ENCODE measurements around the gene PVALEF. TPM values are rescaled to one million over a fixed set of nuclear protein-coding genes. Genes with fewer than 3 reads are reported as not detected.
A peak's percentile ranks its signal among the peaks of the same experiment; 100 is the strongest.

PVALEF gene
- total RNA-seq, 1 experiment from 2014 or later = not detected

DNA sequence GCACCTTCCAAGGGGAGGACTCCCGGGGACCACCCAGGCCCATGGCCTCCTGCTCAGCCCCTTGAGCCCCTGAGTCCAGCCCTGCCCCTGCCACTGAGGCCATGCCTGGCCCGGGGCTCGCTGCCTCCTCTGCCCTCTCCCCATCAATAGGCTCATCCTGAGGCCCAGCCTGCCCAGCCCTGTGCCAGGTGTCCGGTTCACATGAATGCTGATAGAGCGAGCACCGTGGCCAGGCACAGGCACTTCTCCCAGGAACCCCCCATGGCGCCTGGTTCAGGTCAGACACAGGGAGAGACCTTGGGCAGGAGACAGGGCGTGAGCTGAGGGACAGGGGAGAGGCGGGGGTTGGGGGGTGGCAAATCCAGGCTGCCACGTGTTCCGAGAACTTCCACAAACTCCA is 2.8 kb upstream of the PVALEF start:
- no peak for DNase-seq (ENCODE audit: low read depth)

DNA sequence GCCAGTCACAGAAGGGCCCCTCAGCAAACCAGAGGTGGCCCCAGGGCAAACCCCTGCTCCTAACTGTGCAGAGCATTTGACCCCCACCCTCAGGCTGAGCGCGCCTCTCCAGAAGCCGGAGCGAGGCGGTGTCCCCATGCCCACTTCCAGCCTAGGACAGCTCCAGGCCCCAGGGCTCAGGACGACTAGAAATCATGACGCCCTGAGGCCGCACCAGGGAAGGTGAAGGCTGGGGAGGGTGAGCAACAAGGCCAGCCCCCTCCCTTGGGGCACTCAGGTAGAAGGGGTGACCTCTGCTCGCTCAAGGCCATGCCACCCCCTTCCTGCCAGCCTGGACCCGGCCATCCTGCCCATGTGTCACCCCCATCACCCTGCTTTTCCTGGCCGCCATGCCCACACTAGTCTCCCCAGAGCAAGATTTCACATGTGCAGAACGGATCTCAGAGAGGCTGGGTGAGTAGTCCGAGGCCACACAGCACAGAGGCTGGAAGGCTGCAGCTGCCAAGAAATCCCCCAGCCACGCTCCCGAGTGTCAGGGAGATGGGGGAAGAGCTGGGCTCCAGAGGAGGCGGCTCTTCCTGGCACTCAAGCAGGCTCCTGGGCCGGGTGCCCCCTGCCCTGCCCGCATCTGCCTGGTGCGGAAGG is 2.1 kb upstream of the PVALEF start:
- no peak for DNase-seq (ENCODE audit: low read depth)

DNA sequence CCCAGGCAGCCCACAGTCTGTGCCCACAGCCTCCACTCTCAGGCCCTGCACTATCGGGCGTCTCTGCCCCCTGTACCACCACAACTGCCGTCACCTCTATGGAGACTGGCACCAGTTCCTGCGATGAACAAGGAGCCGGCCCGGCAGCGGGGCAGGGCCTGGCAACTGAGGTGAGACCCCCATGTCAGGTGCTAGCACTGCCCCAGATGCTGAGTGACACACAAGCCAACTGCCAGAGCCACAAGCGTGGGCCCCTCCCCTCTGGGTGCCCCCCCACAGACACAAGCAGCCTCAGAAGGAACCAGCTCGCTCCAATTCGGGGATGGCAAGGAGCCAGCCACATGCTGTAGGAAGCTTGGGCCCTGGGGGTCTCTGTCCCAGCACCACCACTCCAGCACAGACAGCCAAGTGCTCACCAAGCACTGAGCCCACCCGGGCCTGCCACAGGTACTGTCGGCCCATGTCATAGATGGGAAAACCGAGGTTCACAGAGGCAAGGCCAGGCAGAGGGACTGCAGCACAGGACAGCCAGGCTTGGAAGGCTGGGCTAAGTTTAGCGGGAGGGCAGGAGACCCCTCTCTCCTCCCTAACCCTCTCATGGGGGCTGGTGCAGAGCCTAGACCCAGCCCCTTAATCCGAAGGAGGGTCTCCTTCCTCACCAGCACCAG is 1.5 kb upstream of the PVALEF start:
- DNase-seq (ENCODE audit: low read depth) = no peak

DNA sequence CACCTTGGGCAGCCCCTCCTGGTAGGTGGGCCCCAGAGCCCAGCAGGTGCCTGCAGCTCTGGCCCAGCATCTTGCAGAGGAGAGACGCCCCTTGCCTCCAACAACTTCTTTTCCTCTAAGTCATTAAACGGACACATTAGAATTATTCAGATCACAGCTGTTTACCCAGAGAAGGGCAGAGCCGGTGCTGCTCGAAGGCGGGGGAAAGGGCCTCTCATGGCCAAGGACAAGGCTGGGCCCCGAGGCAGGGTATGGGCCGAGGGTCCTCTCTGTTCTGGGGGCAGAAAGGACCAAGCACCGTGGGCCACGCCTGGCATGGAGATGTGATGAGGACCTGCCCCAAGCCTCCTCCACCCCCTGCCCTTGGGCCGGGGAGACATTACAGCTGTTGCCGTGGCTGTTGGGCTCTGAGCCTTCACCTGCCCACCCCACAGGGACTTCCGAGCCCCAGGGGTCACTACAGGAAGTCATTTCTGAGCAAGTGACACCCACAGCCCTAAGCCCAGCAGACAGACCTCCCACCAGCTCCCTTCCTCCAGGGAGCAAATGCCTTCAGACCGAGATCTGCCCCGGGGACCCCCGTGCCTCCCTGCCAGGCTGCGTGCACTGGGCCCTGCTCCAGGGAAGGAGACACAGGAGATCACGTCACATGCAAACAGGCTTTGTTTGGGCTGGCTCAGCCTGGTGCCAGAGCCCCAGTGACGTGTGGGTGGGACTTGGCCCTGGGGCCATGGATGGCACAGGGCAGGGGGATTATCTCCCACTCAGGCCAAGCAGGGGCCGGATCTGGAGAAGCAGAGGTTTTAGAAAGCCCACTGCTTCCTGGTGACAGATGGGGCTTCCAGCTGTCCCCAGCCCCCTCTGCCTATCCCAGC is 699 bp upstream of the PVALEF start:
- DNase-seq (ENCODE audit: low read depth) = no peak

DNA sequence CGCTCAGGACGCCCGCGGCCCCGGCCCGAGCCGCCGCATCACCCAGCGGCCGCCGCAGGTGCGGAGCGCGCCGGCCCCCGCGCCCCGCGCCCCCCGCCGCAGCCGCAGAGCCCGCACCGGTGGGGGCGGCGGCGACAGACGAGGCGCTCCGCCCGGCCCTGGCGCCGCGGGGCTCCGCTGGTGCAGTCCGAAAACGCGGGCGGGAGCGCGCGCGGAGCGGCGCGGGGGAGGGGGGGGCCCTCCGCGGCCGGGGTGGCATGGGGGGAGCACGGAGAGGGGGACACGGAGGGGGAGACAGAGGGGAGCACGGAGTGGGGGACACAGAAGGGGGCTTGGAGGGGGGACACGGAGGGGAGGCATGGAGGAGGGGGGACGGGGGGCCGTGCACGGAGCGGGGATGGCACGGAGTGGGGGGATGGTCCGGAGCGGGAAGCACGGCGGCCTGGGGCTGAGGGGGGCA is 756 bp downstream of the PVALEF start, which contains the start of gene AATK:
Gene AATK (minus strand): TSS at position 189 of the 460 bp plus-strand sequence. CDS start 229 bp downstream, outside the sequence.
- no peak for DNase-seq (ENCODE audit: low read depth)

DNA sequence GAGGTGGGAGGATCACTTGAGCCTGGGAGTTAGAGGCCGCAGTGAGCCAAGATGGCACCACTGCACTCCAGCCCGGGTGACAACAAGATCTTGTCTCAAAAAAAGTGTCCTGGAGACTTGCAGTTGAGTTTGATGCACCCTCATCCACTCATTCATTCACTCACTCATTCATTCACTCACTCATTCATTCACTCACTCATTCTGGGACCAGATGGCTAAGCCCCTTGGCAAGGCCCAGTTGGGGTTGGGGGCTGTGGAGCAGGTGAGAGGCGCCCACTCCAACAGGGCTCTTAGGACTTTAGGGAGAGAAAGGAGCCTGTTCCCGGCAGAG is 1.9 kb downstream of the PVALEF start:
- no peak for DNase-seq (ENCODE audit: low read depth)

DNA sequence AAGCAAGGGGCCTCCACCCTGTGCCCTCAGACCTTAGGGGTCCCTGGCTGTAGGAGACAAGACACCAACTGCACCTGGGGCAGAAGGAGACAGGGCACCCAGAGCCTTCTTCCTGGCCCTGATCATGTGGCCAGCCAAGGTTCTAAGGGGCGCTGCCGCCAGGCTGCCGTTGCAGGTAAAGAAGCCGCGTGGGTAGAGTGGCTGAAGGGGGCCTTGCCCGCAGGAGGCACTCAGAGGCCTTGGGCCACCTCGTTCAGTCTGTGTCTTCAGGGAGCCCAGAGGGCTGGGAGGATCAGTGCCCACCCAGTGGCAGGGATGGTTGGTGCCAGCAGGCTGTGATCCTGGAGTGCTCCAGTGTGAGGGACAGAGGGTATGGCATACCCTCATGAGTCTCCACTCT is 2.3 kb downstream of the PVALEF start:
- DNase-seq (ENCODE audit: low read depth) = no peak

DNA sequence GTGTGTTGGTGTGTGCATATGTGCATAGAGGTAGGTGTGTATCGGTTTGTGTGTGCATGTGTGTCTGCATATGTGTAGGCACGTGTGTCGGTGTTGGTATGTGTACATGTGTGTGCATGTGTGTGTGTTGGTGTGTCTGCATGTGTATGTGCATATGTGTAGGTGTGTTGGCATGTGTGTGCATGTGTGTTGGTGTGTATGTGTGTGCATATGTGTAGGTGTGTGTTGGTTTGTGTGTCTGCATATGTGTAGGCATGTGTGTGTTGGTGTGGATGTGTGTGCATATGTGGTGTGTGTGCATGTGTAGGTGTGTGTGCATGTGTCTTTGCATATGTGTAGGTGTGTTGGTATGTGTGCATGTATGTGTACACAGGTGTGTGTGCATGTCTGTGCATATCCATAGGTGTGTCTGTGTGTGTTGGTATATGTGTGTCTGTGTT is 4.6 kb downstream of the PVALEF start:
- DNase-seq (ENCODE audit: low read depth) = no peak

DNA sequence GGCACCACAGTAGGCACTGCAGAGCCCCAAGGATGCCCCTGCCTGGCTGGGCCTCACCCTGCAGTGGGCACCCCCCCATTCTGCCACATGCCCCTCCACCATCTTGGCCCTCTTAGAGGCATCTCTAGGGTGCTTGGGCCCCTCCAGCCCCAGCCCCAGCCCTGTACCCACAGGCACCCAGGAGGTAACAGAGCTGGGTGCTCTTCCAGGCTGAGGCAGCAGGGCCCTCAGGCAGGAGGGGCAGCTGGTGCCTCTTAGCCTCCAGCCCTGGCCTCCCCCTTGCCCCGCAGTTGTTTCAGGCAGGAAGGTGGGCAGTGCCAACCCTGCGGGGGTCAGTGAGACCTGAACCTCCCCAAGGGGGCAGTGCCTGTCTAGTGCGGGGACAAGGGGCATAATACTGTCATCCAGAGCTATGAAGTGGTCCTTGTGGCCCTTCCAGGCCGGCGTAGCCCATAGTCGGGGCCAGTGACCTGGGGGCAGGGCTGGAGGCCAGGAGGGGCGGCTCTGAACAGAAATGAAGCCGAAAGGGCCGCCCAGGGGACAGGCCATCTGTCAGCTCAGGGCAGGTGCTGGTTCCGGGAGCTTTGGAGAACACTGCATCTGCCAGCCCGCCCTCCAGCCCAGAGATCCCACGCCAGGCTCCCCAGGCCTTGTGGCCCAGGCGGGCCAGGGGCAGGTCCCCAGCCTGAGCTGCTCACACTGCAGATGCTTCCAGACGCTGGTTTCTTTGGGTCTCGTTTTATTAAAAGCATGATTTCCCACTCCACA is 5.6 kb downstream of the PVALEF start:
- DNase-seq (ENCODE audit: low read depth) = no peak

DNA sequence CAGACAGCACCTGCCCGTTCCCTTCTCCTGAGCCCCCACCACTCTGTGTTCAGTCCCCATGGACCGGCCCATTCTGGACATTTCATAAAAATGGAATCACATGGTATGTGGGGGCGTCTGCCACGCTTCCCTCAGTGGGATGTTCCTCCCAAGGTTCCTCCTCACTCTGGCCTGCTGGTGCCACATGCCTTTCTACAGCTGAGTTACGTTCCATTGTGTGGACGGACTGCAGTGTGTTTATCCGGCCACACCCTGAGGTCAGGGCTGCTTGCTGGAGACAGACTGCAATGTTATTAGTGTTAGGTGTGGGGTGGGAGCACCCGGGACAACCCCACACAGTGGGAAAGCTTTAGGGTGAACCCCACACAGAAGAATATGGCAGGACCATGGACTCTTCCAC is 6.6 kb downstream of the PVALEF start:
- no peak for DNase-seq (ENCODE audit: low read depth)

DNA sequence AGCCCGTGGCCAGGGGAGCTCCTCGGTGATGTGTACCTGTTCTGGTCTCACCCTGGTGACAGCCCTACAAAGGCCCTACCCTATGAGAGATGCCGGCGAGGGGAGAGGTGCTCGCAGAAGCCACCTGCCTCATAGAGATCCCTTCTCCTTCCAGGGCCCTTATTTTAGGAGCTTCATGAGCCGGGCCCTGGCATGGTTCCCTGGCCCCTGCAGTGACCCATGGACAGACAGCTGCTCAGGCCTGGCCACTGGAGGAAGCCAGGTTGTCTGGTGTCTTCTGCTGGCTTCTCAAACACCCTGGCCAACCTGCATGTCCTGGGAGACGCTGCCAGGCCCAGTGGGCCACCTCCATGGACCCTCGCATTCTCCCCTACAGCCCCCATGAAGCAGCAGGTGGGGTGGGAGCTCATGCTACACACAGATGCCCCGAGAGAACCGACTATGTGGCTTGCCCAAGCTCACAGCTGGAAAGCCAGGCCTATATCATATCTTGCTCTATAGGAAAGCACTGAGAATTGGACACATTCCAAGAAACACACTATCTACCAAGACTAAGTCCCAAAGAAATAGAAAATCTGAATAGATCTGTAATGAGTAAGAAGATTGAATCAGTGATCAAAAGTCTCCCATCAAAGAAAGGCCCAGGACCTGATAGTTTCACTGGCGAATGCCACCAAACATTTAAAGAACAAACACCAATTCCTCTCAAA is 7.9 kb downstream of the PVALEF start:
- no peak for DNase-seq (ENCODE audit: low read depth)

DNA sequence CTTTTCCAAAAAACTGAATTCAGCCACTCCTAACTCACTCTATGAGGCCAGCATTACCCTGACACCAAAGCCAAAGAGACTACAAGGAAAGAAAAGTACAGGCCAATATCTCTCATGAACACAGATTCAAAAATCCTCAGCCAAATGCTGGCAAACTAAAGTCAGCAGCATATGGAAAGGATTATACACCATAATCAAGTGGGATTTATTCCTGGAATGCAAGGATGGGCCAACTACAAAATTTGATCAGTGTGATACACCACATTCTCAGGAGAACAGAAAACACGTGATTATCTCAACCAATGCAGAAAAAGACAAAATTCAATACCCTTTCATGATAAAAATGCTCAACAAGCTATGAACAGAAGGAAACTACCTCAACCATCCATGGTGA is 8.5 kb downstream of the PVALEF start:
- no peak for DNase-seq (ENCODE audit: low read depth)

DNA sequence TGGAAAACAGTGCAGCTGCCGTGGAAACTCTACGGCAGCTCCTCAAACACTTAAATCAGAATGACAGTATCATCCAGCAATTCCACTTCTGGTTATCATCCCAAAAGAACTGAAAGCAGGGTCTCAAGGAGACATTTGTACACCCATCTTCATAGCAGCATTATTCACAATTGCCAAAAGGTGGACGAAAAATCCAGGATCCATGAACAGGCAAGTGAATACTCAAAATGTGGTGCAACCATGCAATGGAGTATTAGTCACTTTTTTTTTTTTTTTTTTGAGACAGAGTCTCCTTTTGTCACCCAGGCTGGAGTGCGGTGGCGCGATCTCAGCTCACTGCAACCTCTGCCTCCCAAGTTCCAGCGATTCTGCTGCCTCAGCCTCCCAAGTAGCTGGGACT is 11.4 kb downstream of the PVALEF start:
- DNase-seq (ENCODE audit: low read depth) = peak; percentile 44

DNA sequence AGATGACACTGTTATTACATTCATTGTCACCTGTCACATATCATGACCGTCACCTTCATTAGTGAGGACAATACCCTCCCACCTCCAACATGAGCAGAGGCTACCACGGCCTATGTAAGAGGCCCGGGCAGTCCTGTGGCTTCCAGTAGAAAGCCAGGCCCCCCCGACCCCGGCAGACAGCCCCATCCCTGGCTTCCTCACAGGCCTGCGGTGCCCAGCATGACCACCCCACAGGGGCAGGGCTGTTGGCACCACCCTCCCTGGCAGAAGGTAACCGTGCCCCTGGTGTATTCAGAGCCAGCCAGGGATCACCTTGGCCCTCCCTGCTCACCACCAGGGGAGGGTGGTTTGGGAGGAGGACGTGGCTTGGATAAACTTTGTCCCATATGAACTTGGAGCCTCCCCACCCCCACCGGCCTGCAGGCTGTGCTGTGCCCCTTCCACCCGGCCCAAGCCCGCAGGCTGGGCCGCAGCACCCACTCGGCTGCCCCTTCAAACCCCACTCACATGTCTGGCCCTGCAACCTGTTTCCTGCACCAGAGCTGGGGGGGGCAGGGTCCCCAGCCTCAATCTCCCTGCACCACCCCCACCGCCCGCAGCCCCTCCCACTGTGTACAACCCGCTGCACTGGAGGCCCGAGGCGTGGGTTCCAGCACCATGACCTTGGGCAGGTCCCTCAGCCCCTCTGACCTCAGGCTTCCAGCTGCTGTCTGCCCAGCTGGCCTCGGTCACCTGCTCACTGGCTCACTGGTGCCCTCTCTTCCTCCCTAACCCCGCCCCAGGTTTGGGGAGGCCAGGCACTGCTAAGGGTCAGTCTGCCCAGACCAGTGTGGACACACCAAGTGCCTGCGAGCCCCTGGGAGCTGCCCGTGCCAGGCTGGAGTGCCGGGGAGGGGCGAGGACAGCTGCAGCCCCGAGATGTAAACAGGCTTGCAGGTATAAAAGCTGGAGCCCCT is 13.1 kb downstream of the PVALEF start:
- no peak for DNase-seq (ENCODE audit: low read depth)

DNA sequence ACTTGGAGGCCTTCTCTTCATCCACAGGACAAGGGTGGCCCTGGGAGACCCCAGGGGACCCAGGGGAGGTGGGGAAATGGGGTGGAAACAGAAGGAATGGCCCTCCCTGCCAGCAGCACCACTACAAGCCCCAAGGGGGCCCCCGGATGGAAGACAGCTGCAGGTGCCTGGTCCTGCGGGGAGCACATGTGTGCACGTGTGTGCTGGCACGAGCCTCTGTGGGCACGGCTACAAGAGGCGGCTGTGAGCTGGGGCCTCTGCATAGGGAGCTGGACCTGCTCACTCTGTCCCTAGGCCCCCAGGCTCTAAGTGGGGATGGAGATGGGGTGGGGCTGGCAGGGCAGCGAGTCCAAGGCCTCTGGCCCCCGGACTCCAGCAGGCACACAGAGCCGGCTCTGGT is 13.9 kb downstream of the PVALEF start:
- DNase-seq (ENCODE audit: low read depth) = no peak

DNA sequence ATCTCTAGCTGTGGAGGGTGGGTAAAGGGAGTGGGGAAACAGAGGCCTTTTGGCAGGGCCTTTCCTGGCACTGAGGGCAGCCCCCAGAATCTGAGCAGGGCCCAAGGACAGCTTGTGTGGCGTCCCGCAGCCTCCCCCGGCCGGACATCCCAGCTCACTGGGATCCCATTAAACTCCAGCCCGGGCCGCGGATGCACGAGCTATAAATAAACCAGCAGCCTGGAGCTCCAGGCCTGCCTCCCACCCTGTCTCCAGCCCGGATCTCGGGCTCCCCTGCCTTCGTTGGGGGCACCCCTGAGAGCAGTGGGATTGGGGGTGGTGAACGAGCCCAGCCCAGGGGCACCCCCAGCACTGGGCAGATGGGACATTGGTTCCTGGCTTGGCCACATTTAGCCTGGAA is 14.6 kb downstream of the PVALEF start:
- DNase-seq (ENCODE audit: low read depth) = no peak

DNA sequence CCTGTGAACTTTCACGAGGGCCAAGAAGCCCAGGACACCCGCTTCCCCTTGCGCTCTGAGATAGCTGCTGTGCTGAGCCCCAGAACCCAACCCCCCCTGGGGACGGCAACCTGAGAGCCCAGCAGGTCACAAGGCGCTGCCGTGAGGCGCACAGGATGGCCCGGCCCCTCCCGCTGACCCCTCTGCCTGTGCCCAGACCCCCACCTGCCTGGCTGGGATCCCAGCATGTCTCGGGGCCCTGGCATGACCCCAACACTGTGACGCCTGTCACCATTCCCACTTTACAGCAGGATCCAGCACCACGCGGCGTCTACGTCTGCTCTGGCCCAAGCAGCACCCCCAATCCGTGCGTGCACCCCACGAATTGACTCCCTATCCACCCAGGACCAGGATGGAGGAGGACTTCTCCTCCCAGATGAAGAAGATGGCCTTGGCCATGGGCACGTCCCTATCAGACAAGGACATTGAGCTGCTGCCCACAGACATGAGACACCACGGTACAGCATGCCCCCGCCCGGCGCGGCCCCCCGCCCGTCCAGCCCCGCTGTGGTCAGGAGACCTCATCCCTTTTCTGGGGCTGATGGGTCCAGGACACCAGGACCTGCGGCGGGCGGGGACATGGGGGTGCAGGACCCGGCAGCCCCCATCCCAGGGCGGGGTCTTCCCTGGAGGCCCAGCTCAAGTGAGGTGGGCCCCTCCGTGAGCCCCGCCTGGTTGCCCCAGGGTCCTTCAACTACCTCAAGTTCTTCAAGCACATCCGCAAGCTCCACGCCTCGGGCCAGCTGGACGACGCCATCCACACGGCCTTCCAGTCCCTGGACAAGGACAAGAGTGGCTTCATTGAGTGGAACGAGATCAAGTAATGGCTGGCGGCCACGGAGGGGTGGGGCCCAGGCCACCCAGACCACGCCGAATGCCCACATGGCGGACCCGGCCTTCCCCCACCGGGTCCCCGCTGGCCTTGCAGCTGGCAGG is 15.8 kb downstream of the PVALEF start:
- DNase-seq (ENCODE audit: low read depth) = no peak

DNA sequence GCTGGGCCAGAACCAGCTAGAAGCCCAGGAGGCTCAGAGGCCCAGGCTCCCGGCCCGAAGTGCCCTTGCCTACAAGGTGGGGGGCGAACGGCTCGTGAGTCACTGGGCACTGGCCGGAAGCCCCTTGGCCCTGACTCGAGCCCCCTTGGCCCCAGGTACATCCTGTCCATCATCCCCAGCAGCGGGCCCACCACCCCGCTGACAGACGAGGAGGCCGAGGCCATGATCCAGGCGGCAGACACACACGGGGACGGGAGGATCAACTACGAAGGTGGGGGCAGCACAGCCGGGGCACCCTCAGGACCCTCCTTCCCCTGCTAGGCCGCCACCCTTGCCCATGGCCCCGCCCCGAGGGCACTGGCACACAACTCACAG is 16.5 kb downstream of the PVALEF start:
- no peak for DNase-seq (ENCODE audit: low read depth)

DNA sequence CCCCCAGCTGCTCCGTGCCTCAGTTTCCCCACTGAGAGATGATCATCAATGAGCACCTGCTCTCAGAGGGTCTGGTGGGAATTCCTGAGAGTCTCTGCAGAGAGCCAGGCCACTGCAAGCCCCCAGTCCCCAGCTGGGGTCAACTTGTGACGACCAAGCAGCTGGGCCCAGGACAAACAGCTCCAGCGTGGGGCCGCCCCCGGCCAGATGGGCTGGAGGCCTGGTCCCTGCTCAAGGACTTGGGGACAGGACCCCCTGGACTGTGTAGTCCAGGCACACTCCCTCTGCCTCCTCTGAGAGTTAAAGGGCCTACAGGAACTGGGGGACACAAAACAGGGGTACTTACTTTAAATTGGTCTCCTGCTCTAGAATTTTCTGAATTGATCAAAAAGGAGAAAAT is 17.3 kb downstream of the PVALEF start:
- no peak for DNase-seq (ENCODE audit: low read depth)
